ENCODE results near the gene DISP1. TPM values are rescaled to one million over a fixed set of nuclear protein-coding genes. Genes with fewer than 3 reads are reported as not detected.

DISP1 gene
- total and polyA plus RNA-seq, 2 donors from 2014 or later, result 7.0 to 17.5 TPM

DNA sequence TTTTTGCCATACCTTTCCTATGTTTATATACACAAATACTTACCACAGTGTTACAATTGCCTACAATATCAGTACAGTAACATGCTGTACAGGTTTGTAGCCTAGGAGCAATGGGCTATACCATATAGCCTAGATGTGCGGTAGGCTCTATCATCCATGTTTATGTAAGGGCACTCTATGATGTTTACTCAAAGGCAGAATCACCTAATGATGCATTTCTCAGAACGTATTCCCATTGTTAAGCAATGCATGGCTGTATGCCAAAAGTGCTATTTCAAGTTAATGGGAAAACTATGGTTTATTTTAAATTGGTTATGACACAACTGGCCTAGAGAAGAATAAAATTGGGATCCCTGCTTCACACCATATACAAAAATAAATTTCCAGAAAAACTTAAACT lies 36.9 kb upstream of the DISP1 start:
- Histone ChIP-seq H3K9ac (ENCODE audit: low read length in 3 of 3) (no peak overlapping the region), H3K9me3 (ENCODE audit: control insufficient read depth in 2 of 3, insufficient read depth in 1 of 3, low read length in 3 of 3) (no peaks in the 10 kb centered on the region), H3K4me1 (ENCODE audit: control insufficient read depth in 2 of 3, insufficient read depth in 2 of 3, low read depth in 1 of 3, low read length in 3 of 3) (no peaks in the 10 kb centered on the region), H3K36me3 (ENCODE audit: control insufficient read depth in 2 of 3, insufficient read depth in 3 of 3, low read length in 3 of 3) (no peaks in the 10 kb centered on the region), H3K27ac (ENCODE audit: low read depth in 2 of 2, low read length in 2 of 2) (no peak overlapping the region), H3K27me3 (ENCODE audit: control insufficient read depth, insufficient read depth, low read length) (no peaks in the 10 kb centered on the region), H3K4me3 (ENCODE audit: low read length in 3 of 3) (no peak overlapping the region)
- FAIRE-seq (no peak), DNase-seq (no peak)
- no peak for TF ChIP-seq CTCF (IDR thresholded peaks at IDR 0.05; ENCODE audit: borderline replicate concordance, extremely low read depth, insufficient read depth)
- intact Hi-C loops (cut with DNase I), result no loop called here

DNA sequence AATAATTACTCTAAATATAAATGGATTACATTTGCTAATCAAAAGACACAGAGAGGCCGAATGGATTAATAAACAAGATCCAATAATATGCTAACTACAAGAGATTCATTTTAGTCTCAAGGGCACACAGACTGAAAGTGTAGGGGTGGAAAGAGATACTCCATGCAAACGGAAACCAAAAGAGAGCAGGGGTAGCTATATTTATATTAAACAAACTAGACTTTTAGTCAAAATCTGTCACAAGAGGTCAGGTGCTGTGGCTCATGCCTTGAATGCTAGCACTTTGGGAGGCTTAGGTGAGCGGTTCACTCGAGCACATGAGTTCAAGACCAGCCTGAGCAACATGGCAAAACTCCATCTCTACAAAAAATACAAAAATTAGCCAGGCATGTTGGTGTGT lies 33.6 kb upstream of the DISP1 start:
- FAIRE-seq, result no peak
- Histone ChIP-seq H3K27ac (ENCODE audit: low read depth in 2 of 2, low read length in 2 of 2) (no peak overlapping the region), H3K9ac (ENCODE audit: low read length in 3 of 3) (no peak overlapping the region), H3K4me3 (ENCODE audit: low read length in 3 of 3) (no peak overlapping the region), H3K36me3 (ENCODE audit: control insufficient read depth in 2 of 3, insufficient read depth in 3 of 3, low read length in 3 of 3) (no peaks in the 10 kb centered on the region), H3K4me1 (ENCODE audit: control insufficient read depth in 2 of 3, insufficient read depth in 2 of 3, low read depth in 1 of 3, low read length in 3 of 3) (no peaks in the 10 kb centered on the region), H3K27me3 (ENCODE audit: control insufficient read depth, insufficient read depth, low read length) (no peaks in the 10 kb centered on the region), H3K9me3 (ENCODE audit: control insufficient read depth in 2 of 3, insufficient read depth in 1 of 3, low read length in 3 of 3) (no peaks in the 10 kb centered on the region)
- DNase-seq, result no peak
- TF ChIP-seq CTCF (IDR thresholded peaks at IDR 0.05; ENCODE audit: borderline replicate concordance, extremely low read depth, insufficient read depth), result no peak
- intact Hi-C loops (cut with DNase I), result no loop called here

GRCh38 chr1:222783051-222783450 lies 31.8 kb upstream of the DISP1 start:
- no peak overlapping the region for H3K27ac ChIP-seq (ENCODE audit: low read depth in 2 of 2, low read length in 2 of 2)
- H3K27me3 ChIP-seq (ENCODE audit: control insufficient read depth, insufficient read depth, low read length), result no peaks in the 10 kb centered on the region
- no peak overlapping the region for H3K9ac ChIP-seq (ENCODE audit: low read length in 3 of 3)
- H3K4me1 ChIP-seq (ENCODE audit: control insufficient read depth in 2 of 3, insufficient read depth in 2 of 3, low read depth in 1 of 3, low read length in 3 of 3), result no peaks in the 10 kb centered on the region
- no peaks in the 10 kb centered on the region for H3K9me3 ChIP-seq (ENCODE audit: control insufficient read depth in 2 of 3, insufficient read depth in 1 of 3, low read length in 3 of 3)
- no peak overlapping the region for H3K4me3 ChIP-seq (ENCODE audit: low read length in 3 of 3)
- DNase-seq, result no peak
- no peak for TF ChIP-seq CTCF (IDR thresholded peaks at IDR 0.05; ENCODE audit: borderline replicate concordance, extremely low read depth, insufficient read depth)
- no peaks in the 10 kb centered on the region for H3K36me3 ChIP-seq (ENCODE audit: control insufficient read depth in 2 of 3, insufficient read depth in 3 of 3, low read length in 3 of 3)
- no peak for FAIRE-seq
- intact Hi-C loops (cut with DNase I), result no loop called here

GRCh38 chr1:222784371-222784770 lies 30.5 kb upstream of the DISP1 start:
- DNase-seq (no peak), FAIRE-seq (no peak)
- H3K27ac ChIP-seq (ENCODE audit: low read depth in 2 of 2, low read length in 2 of 2), result no peak overlapping the region
- H3K36me3 ChIP-seq (ENCODE audit: control insufficient read depth in 2 of 3, insufficient read depth in 3 of 3, low read length in 3 of 3), result no peaks in the 10 kb centered on the region
- intact Hi-C loops (cut with DNase I), result no loop called here
- no peak for TF ChIP-seq CTCF (IDR thresholded peaks at IDR 0.05; ENCODE audit: borderline replicate concordance, extremely low read depth, insufficient read depth)
- H3K4me1 ChIP-seq (ENCODE audit: control insufficient read depth in 2 of 3, insufficient read depth in 2 of 3, low read depth in 1 of 3, low read length in 3 of 3), result no peaks in the 10 kb centered on the region
- no peak overlapping the region for H3K9ac ChIP-seq (ENCODE audit: low read length in 3 of 3)
- no peak overlapping the region for H3K4me3 ChIP-seq (ENCODE audit: low read length in 3 of 3)
- no peaks in the 10 kb centered on the region for H3K9me3 ChIP-seq (ENCODE audit: control insufficient read depth in 2 of 3, insufficient read depth in 1 of 3, low read length in 3 of 3)
- H3K27me3 ChIP-seq (ENCODE audit: control insufficient read depth, insufficient read depth, low read length), result no peaks in the 10 kb centered on the region
